GM18907 (cell line): Measurements from ENCODE around the gene TRPM6.

Source experiments
- ATAC-seq: cut with Tn5 transposase; IDR thresholded peaks from one replicate; pipeline ENCODE4 v1.9.1; 2021; ENCODE audit warnings: mild to moderate bottlenecking, moderate library complexity; ENCODE audit not compliant: unreplicated experiment

Gene TRPM6

GRCh38 chr9:74777136-74777879 is 110.4 kb downstream of the TRPM6 start:
- peak; percentile 63 for ATAC-seq

DNA sequence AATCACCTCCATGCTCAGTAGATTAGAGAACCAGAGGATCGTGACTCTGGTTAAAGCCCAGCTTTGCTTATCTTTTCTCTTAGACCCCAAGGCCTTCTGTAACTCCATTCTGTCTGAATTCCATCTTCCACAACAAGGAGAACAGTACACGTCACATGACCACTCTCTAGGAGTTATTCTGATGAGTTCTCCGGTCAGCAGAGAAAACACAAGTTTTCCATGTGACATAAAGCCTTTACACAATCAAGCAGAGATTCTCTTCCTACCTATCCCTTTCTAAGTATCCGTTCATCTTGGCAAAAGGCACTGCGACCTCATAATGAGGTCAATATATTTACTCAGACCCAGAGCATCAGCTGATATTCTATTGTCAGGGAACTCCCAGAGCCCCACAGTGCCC is 112.3 kb downstream of the TRPM6 start:
- no peak for ATAC-seq

DNA sequence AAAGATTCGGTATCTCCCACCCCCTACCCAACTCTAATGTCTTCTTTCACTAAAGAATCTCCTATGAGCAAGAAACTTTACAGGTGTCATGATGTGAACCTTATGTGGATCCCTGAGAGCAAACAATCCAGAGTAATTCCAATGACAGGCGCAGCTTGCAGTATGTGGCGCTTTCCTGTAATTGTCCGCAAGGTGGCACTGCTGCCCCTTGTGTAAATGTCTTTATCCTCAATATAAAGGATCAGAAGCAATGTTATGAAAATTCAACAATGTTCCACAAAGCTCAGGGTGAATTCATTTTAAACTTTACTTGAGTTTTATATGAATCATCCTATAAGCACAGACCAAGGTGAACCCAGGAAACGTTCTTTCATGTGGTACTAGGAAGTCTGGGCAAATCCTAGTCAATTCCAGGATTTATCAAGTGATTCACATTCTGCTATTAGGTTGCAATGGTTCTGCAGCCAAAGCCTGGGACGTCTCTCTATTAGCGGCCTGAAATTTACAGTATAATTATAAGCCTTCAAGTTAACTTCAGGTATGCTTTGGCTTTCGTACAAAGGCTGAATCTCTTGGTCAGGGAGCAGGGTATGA is 113.7 kb downstream of the TRPM6 start:
- peak; percentile 53 for ATAC-seq

GRCh38 chr9:74772121-74772520 is 115.6 kb downstream of the TRPM6 start:
- peak; percentile 52 for ATAC-seq

DNA sequence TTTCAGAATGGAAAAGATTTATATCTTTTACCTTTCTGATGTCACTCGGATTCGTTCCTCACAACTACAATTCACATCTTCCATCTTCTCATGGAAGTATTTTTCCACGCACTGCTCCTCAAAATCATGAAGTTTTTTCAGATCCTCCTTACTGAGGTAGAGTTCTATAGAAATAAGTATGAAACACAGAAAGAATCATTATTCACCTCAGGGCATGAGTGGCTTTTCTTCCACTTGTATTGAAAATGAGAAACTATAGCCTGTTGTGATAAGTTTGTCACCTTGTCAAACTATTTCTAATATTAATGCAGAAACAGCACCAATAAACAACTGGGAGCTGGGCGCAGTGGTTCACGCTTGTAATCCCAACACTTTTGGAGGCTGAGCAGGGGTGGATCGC is 116.0 kb downstream of the TRPM6 start:
- peak; percentile 10 for ATAC-seq

DNA sequence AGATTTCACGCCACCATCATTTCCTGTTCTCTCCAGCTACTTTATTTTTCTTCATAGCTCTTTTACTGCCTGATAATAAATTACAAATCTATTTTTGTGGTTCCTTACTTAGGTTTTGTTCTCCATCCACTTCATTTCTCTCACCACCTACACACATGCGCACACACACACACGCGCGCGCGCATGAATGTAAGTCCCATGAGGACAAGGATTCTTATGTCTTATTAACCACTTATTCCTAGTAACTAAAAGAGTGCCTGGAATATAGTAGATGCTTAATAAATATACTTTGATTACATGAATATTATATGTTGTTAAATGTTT is 116.5 kb downstream of the TRPM6 start:
- ATAC-seq, result no peak

DNA sequence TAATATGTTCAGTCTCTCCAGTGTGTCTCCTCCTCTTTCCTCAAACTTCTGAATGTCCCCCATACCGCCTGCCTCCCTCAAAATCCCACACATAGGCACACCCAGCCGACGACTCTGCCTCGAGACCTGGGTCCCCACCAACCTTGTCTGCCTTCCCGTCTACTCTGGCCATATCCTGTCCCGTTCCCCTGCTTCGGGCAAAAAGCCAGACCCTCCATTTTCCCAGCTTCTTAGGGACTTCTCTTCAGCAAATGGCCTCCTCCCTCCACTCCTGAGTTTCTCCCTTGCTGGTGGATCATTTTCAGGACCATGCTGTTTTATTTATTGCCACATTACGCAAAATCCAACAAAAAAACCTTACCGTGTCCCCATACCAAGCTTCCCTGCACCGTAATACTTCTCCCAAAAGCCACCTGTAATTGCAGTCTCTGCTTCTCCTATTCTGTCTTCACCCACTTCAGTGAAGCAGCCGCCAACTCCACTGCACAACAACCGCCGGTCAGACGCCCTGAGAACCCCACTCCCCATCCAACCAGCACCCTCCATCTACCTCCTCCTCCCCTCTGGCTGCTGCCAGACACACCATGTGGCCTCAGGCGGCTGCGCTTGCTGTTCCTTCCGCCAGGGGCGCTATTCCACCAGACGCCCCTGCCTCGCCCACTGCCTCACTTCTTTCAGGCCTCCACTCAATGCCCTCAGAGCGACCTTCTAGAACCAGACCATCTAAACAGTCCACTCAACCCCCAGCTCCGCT is 117.0 kb downstream of the TRPM6 start:
- peak; percentile 68 for ATAC-seq

DNA sequence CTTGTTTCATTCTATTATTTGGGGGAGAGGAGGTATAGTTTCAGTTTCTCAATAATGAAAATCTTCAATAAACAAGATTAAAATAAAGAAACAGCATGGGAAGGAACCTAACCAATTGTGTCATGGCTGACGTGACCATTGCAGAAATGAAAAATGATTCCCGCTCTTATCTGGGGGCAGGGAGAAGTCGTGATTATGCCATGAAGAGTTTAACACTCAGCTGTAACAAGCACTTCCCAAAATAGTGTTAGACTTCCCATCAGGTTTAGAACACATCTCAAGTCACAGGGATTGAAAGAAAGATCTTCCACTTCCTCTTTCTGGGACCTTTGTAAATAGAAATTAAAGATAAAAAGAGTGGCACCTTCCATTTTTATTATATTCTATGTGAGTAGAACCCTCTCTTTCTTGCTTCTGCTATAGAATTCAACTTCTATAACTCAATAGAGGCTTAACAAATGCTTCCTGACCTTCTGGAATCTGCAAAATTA is 122.2 kb downstream of the TRPM6 start:
- no peak for ATAC-seq

- no peak for ATAC-seq
Observed at GRCh38 chr9:74762950-74763349, 124.8 kb downstream of the TRPM6 start.

DNA sequence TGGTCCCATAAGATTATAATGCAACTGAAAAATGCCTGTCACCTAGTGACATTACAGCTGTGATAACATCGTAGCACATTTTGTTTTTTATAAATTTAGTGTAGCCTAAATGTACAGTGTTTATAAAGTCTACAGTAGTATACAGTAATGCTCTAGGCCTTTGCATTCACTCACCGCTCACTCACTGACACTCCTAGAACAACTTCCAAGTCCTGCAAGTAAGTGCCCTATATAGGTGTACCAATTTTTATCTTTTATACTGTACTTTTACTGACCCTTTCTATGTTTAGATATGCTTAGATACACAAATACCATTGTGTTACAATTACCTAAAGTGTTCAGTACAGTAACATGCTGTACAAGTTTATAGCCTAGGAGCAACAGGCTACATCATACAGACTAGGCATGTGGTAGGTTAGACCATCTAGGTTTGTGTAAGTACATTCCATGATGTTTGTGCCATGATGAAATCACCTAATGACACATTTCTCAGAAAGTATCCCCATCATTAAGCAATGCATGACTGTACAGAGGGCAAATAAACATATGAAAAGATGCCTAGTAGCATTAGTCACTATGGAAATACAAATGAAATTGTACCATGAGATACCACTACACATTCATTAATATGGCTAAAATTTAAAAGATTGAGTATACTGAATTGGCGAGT is 127.6 kb downstream of the TRPM6 start:
- ATAC-seq, result no peak

- no peak for ATAC-seq
Observed at GRCh38 chr9:74755999-74756398, 131.7 kb downstream of the TRPM6 start.

GRCh38 chr9:74755355-74755754 is 132.4 kb downstream of the TRPM6 start:
- no peak for ATAC-seq

DNA sequence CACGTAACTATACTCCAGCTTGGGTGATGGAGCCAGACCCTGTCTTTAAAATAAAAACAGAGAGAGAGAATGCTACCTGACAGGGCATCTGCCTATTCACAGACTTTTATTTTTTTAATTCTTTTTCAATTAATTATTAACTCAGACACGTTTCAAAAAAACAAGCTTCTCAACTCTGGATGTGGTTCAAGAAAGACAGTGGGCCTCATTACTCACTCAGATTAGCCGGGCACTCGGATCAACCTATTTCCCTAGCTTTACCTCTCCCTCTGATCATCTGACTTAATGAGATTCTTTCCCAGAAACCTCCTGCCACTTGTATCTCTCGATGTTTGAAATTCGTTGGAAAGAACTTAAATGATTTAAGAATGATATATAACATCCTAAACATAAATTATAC is 134.1 kb downstream of the TRPM6 start:
- no peak for ATAC-seq

- ATAC-seq, result no peak
Observed at GRCh38 chr9:74748966-74749365, 138.8 kb downstream of the TRPM6 start.

GRCh38 chr9:74742792-74743730 is 144.7 kb downstream of the TRPM6 start:
- ATAC-seq, result no peak

DNA sequence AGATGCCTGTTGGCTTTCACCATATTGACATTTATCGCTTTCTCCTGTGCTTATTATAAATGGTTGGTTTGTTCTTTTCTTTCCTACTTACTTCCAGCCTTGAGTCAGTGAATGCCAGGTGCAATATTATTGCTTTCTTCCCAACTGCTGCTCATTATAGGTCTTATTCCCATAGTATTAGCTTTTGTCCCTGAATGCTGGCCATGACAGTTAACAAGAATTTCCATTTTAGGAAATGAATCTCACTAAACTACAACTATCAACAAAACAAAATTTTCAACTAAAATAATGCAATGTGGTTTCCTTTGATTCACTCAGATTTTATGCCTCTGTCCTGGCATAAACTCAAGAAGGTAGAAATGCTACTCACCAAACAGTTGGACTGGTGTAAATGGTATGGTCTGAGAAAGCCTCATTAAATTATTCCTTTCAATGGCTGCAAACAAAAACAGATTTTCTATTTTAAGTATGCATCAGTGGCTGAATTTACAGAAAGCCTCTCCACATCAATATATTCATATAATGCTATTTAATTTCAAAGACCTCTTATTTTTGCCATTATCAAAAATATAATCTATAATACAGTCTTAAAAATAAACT is 145.4 kb downstream of the TRPM6 start:
- no peak for ATAC-seq

- no peak for ATAC-seq
Observed at GRCh38 chr9:74736646-74737045, 151.1 kb downstream of the TRPM6 start.

- no peak for ATAC-seq
Observed at GRCh38 chr9:74735761-74736160, 152.0 kb downstream of the TRPM6 start.

GRCh38 chr9:74729136-74729695 is 158.5 kb downstream of the TRPM6 start:
- ATAC-seq, result no peak

- no peak for ATAC-seq
Observed at GRCh38 chr9:74728176-74728575, 159.5 kb downstream of the TRPM6 start.
